NCI-H82 treated with DMSO at 0.1 percent for 48 hours (cell line): ENCODE results near the gene SULT1A1.
A peak's percentile ranks its signal among the peaks of the same experiment; 100 is the strongest.

Source experiments
- DNase-seq: peaks from one replicate; lab custom pipeline; 2025; ENCODE audit not compliant: unreplicated experiment; lab: John Stamatoyannopoulos, UW

The SULT1A1 gene

DNA sequence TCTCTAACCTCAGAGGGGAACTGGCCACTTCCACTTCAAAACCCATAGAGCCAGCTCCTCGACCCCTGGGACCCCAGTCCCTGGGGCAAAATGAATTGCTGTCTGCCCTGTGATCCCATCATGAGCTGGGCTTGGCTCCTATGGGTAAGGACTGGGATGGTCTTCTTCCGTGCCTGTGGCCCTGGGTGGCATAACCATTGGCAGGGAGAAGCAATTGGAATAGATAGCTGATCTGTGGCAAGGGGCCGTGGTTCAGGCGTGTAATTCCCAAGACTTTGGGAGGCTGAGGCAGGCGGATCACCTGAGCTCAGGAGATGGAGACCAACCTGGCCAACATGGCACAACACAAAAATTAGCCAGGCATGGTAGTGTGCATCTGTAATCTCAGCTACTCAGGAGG lies 17.3 kb downstream of the SULT1A1 start:
- no peak for DNase-seq

DNA sequence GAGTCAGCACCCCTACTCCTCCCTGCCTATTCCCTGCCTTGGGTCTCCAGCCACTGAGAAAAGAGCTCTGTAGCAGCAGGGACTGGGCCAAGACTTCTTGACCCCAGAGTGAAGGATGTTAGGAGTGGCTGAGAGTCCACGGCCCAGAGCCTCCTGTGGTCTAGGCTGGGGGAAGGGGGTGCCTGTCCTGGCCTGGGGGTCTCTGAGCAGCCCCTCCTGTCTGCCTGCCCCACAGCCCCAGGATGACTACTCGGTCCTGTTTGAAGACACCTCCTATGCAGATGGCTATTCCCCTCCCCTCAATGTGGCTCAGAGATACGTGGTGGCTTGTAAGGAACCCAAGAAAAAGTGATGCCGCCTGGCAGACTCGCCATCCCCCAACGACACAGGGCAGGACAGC lies 18.5 kb downstream of the SULT1A1 start:
- no peak for DNase-seq

DNA sequence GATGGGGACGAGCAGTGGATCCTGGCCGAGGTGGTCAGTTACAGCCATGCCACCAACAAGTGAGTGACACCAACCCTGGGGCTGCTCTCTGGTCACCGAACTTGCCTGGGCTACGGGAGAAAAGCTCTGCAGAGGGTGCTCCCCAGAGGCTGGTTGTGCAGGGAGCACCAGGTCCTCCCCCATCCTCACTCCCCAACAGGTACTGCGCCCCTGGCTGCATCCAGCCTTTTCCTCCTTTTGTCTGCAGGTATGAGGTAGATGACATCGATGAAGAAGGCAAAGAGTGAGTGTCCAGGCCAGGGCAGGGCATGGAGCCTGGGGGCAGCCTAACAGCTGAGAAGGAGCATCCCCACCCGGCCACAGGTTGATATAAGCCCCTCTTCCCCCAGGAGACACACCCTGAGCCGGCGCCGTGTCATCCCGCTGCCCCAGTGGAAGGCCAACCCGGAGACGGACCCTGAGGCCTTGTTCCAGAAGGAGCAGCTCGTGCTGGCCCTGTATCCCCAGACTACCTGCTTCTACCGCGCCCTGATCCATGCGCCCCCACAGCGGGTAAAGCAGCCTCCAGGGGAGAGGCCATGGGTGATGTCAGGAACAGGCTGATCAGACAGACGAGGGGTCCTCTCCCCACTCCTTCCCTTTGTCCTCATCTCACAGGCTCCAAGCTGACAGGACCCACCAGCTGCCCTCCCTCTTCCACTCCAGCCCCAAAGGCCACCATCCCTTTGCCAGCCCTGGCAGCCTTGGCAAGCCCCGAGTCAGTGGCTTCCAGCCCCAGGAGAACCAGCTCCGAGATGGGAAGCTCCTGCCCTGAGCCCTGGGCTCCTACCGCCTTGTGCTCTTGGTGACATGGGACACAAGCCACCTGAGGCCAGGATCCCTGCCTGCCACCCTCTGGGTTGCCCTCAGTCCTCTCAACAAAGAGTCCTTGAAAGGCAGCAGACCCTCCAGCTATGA lies 19.2 kb downstream of the SULT1A1 start:
- no peak for DNase-seq

DNA sequence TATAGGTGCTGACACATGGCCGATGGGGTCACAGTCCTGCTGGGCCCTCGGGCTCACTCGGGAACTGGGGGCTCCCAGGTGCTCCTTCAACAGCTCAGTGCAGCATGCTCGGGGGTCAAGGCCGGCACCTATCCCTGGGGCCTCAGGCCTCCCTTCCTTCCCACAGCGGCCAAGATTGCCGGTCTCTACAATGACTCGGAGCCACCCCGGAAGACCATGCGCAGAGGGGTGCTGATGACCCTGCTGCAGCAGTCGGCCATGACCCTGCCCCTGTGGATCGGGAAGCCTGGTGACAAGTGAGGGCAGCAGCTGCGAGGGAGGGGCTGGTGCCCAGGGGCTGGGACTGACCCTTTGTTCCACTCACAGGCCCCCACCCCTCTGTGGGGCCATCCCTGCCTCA lies 19.9 kb downstream of the SULT1A1 start:
- DNase-seq = no peak

DNA sequence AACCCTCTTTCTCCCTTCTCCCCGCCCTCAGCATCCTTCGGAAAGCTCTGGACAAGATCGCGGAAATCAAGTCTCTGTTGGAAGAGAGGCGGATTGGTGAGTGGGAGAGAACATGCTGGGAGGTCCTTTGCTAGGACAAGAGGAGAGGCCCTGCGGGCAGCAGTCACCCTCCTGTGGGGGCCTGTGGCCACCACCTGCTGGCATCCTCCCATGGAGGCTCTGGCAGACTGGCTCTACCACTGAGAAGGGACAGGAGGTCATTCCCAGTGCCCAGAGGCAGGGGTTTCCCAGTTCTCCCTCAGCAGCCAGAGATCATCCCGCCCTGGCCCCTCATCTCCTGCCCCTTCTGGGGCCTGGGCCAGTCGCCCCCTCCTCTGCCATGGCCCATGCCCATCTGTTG lies 20.8 kb downstream of the SULT1A1 start:
- no peak for DNase-seq

DNA sequence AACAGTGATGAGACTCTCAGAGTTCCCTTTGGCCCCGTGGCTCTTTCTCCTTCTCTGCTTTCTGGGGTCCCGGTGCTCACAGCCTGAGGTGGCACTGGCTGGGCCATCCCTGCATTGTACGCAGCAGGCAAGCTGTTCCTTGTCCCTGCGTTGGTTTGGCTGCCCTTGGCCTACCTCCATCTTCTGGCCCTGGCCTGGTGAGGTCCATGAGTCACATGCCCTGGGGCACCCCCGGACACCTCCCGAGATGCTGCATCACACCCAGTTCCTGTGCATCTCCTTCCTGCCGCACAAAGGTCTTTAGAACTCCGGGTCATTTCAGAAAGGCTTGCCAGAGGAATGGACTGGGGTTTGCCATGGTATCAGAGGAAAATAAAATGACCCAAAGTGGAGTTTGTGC lies 22.5 kb downstream of the SULT1A1 start:
- DNase-seq = no peak

DNA sequence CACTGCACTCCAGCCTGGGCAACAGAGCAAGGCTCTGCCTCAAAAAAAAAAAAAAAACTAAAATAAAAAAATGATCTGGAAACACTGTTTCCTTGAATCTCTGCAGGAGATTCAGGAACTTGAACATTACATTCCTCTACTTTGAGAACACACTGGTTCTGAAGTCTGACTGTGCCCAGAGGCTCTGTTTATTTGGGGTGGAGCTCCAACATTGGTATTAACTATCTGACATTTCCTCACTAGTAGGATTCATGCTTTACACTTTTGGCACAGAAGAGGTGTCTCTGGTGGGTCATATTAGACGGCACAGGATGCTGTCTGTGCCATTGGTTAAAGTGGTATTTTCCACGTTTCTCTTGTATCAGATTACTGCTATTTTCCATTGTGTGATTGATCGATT lies 23.4 kb downstream of the SULT1A1 start:
- DNase-seq = no peak

DNA sequence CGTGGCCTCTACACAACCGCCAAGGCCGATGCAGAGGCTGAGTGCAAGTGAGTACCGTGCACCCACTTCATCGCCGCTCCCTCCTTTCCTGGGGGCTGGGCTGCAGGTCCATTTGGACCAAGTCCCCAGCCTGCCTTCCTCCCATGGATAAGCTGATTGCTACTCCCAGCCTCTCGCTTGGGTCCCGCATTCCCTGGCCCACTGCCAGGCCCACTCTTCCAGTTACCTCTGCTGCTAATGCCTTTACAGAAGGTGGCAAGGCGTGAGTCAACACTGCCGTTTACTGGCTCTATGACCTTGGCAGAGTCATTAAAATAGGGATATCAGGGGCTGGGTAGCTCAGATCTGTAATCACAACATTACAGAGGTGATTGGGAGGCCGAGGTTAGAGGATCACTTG lies 24.2 kb downstream of the SULT1A1 start:
- no peak for DNase-seq

DNA sequence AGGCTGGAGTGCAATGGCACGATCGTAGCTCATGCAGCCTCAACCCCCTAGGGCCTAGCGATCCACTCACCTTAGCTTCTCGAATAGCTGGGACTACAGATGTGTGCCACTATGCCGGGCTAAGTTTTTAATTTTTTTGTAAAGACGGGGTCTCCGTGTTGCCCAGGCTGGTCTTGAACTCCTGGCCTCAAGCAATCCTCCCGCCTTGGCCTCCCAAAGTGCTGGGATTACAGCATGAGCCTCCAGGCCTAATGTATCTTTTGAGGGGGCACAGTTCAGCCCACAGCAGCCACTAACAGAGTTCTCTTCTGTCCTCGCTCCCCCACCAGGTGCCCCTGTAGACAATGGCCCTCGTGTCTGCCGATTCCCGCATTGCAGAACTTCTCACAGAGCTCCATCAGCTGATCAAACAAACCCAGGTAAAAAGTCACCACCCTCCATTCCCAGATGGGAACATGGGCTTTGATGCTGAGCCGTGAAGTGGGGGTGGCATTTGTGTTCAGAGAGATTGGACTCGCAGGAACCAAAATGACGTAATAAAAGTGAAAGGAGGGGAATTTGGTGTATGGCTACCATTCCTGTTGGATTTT lies 29.0 kb downstream of the SULT1A1 start:
- DNase-seq = no peak

DNA sequence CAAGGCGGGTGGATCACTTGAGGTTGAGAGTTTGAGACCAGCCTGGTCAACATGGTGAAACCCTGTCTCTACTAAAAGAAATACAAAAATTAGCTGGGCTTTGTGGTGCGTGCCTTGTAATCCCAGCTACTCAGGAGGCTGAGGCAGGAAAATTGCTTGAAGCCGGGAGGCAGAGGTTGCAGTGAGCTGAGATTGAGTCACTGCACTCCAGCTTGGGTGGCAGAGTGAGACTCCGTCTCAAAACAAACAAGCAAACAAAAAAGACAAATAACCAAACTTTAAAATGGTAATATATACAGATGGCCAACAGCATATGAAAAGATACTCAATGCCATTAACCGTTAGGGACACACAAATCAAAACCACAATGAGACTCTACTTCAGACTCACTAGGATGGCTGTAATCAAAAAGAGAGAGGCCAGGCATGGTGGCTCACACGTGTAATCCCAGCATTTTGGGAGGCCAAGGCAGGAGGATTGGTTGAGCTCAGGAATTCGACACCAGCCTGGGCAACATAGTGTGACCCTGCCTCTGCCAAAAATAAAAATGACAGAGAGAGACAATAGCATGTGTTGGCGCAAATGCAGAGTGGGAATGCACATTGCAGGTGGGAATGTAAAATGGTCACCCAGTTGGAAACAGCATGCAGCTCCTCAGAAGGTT lies 34.3 kb downstream of the SULT1A1 start:
- DNase-seq = no peak

DNA sequence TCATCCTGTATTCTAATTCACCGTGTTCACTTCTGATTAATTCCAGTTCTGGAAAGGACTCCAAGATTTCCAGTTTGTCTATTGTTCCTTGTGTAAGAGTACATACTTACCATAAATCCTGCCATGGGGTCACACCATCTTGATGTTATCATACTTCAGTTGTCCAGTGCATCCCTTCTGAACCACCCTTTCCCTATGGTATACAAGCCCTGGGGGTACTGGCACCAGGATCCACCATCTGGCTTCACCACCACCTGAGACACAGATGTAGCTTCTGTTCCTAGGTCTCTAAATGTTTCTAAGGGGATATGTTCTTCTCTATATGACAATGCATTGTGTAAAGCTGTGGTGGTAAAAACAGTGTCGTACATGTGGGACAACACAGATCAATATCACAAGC lies 34.9 kb downstream of the SULT1A1 start:
- no peak for DNase-seq

DNA sequence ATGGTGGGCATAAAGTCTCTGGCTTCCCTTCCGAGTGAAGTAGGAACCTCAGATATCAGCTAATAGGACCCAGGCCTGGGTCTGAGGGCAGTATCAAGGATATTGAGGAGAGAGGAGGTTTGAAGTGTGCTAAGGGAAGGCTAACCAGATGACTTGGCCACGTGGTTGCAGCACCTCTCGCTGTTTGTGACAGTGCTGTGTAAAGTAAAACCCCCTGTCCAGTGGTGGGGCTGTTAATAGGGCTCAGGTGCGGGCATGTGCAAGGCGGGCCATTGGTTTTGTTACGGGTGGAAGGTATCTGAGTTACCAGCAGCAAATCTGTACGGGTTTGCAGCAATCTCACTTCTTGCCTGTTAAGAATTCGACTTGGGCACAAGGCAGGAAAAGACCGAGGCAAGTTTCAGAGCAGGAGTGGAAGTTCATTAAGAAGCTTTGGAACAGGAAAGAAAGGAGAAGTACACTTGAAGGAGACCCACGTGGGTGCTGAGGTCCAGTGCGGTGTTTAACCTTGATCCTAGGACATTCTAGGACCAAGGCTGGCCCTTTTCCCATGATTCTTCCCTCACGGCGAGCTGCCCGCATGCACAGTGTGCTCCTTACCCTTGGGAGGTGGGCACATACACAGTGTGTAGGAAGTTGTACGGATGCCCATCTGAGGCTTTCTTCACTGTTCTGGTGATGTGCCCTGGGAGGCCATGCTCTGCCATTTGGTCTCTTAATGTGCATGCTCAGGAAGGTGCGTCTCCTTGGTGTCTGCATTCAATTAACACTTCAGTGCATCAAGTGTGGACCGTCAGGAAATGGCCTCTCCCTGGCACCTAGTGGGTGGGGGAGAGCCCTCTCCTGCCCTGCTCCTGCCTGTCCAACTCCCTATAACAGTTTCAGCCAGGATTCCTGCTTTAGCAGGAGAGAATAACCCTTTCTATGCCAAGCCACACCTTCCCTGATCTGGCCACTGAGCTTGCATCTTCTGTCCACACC lies 35.8 kb downstream of the SULT1A1 start:
- no peak for DNase-seq

DNA sequence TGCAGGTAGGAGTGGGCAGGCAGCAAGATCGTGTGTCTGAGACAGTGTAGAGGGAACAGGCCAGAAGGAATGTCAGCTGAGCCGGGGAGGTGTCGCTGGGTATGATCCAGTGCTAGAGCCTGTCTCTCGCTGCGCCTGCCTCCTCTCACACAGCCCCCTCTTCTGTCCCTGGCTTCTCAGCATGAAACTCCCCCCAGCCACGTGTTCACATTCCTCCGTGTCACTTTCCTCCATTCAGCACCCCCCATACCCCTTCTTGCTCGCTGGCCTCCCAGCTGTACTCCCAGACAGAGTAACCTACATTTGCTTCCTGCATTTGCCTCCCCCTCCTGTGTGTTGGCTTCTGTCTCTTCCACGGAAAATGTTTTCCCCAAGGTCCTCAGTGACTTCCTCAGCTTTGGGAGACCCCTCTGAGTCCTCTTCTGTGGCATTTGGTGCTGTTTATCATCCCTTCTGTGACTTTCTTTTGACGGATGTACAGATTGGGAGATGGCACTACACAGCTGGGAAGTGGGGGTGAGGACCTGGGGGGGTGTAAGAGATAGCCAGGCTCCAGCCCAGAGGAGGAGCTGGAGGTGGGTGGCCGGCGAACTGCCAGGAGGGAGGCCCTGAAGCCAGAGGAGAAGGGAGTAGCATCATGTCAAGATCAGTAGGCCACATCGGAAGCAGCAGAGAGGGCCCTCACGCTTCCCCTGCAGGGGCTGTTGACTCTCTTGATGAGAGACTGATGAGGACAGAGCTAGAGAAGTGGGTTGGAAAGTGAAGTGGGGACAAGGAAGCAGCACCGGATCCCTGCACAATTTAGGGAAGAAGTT lies 36.9 kb downstream of the SULT1A1 start:
- DNase-seq = no peak

DNA sequence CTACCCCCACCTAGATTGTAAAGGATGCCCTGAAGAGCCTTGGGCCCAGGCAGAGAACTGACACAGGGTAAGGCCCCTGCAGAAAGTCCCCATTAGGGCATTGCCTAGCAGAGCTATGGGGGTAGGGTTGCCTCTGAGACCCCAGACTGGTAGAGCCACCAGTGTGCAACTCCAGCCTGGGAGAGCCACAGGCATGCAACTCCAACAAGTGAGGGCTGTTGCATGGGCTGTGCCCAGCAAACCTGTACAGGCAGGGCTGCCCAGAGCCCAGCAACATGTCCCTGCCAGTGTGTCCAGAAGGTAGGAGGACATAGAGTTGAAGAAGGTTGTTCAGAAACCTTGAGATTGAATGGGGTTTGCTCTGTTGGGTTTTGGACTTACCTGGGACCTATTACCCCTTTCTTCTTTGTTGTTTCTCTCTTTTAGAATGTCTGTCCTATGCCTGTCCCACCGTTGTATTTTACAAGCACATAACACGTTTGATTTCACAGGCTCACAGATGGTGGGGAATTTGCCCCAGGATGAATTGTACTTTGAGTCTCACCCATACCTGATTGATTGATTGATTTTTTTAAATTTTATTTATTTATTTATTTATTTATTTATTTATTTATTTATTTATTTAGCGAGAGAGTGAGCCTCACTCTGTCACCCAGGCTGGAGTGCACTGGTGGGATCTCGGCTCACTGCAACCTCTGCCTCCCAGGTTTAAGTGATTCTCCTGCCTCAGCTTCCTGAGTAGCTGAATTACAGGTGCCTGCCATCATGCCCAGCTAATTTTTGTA lies 39.7 kb downstream of the SULT1A1 start:
- DNase-seq = no peak

DNA sequence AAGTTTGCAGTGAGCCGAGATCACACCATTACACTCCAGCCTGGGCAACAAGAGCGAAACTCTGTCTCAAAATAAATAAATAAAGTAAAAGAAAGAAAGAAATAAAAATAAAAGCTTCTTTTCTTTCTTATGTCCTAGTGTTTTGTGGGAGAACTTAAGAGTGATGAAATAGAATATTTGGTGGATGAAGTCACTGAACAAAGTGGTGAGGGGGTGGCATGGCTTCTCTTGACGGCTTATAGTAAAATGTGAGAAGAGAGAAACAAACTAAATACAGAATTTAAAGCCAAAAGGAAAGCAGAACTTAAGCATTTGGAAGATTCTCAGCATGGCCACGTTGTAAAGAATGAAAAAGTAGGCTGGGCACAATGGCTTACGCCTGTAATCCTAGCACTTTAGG lies 40.8 kb downstream of the SULT1A1 start:
- no peak for DNase-seq

DNA sequence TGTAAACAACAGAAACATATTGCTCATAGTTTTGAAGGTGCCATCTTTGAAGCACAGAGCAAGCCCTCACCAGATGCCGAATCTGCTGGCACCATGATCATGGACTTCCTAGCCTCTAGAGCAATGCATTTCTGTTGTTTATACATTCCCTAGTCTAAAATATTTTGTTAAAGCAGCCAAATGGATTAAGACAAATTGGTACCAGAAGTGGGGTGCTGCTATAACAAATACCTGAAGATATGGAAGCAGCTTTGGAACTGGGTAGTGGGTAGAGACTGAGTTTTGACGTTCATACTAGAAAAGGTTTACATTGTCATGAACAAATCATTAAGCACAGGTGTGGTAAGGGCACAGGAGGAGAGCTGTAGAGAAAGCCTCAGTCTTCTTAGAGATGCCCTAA lies 42.6 kb downstream of the SULT1A1 start:
- no peak for DNase-seq

DNA sequence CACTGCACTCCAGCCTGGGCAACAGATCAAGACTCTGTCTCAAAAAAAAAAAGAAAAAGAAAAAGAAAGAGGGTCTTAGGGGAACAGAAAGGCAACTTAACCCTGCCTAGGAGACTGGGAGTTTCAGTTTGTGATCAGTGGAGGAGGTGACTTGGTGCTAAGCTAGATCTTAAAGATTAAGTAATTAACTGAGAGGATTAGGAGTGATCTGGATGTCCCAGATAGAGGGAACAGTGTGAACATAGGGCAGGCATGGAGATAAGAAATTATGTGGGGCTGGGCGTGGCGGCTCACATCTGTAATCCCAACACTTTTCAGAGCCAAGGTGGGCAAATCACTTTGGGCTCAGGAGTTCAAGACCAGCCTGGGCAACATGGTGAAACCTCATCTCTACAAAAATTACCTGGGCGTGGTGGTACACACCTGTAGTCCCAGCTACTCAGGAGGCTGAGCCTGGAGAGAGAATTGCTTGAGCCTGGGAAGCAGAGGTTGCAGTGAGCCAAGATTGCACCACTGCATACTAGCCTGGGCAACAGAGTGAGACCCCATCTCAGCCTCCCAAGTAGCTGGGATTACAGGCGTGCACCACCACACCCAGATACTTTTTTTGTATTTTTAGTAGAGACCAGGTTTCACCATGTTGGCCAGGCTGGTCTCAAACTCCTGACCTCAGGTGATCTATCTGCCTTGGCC lies 43.5 kb downstream of the SULT1A1 start:
- DNase-seq = peak; percentile 93

DNA sequence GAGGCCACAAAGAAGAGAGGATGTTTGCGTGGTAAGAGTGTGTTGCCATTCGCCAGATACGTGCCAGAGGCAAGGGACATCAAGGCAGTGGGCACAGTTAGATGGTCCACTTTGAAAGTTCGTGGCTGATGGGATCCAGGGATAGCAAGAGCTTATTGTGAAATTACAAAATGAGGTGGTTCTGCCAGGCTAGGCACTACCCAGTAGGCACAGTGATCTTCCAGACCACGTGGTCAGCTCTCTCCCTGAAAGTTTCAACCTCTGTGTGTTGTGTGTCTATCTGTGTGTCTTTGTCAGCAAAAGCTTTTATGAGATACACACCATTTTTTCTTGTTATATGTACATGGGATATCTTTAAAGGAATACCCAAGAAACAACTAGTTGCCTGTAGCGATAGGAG lies 46.6 kb downstream of the SULT1A1 start:
- no peak for DNase-seq

DNA sequence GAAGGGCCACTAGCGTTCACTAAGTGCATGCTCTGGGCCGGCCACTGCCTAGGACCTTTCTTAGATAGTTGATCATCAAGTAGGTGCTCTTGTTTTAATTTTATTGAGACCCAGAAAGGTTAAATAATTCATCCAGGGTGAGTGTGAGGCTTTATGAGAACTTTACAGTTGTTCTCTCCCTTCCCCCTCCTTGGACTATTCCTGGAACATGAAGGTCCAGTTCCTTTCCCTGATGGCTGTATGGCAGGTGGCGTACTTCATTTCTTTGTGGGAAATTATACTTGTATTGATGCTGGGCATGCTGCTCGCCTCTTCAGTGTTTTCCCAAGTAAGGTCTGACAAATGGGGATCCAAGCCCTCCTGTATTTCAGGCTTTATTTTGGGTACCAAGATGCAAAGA lies 47.6 kb downstream of the SULT1A1 start:
- no peak for DNase-seq
